K562 (cell line): Measurements from ENCODE around the gene TMC2. TPM values are rescaled to one million over a fixed set of nuclear protein-coding genes. Genes with fewer than 3 reads are reported as not detected.

ENCODE experiments used
- CEBPB ChIP-seq: fragments of 450-650 bp; IDR thresholded peaks from 2 replicates; pipeline ENCODE4 v1.6.1; 2016; ENCODE audit warnings: missing genetic modification characterization, missing compliant biosample characterization
- FOXM1 ChIP-seq, 2 experiments: fragments of 450-650 bp in 1 of 2; sonication (generic) in 1 of 2; formaldehyde crosslinking in 1 of 2; IDR thresholded peaks; 2 replicates each; pipeline versions ENCODE4 v1.6.1 to v1.9.0; 2017 to 2022; ENCODE audit warnings: low read depth in 2 of 2, mild to moderate bottlenecking in 2 of 2, missing genetic modification reagents in 1 of 2, moderate library complexity in 1 of 2
- KDM2B ChIP-seq: fragments of 250-450 bp; sonication (Bioruptor Pico); IDR thresholded peaks from 2 replicates; pipeline ENCODE4 v1.8.0; 2021; ENCODE audit warnings: mild to moderate bottlenecking, moderate library complexity
- MECOM ChIP-seq: fragments of 250-450 bp; sonication (Bioruptor Pico); IDR thresholded peaks from 2 replicates; pipeline ENCODE4 v1.8.0; 2022; ENCODE audit warnings: inconsistent platforms
- NR2C1 ChIP-seq, 2 experiments: fragments of 450-650 bp; IDR thresholded peaks; 2 replicates each; pipeline ENCODE4 v1.6.1; 2017; ENCODE audit warnings: mild to moderate bottlenecking in 2 of 2, antibody characterized with exemption in 1 of 2, inconsistent platforms in 1 of 2, missing compliant biosample characterization in 1 of 2, missing genetic modification characterization in 1 of 2
- NUFIP1 ChIP-seq: fragments of 450-650 bp; IDR thresholded peaks from 2 replicates; pipeline ENCODE4 v1.6.1; 2018; ENCODE audit not compliant: partially characterized antibody
- PTTG1 ChIP-seq: fragments of 450-650 bp; IDR thresholded peaks from 2 replicates; pipeline ENCODE4 v1.6.1; 2016; ENCODE audit warnings: low read depth, mild to moderate bottlenecking, missing genetic modification characterization, missing compliant biosample characterization
- RBM34 ChIP-seq: fragments of 200-400 bp; formaldehyde crosslinking; IDR thresholded peaks from 2 replicates; pipeline ENCODE4 v1.6.1; 2018; ENCODE audit warnings: low read length, borderline replicate concordance; ENCODE audit not compliant: insufficient read depth
- SLC30A9 ChIP-seq: fragments of 250-450 bp; sonication (Bioruptor Pico); IDR thresholded peaks from 2 replicates; pipeline ENCODE4 v1.8.0; 2022; ENCODE audit warnings: mild to moderate bottlenecking, moderate library complexity
- SNIP1 ChIP-seq: fragments of 450-650 bp; IDR thresholded peaks from 2 replicates; pipeline ENCODE4 v1.7.1; 2017; ENCODE audit warnings: low read depth, mild to moderate bottlenecking
- TAL1 ChIP-seq: fragments of 450-650 bp; IDR thresholded peaks from 2 replicates; pipeline ENCODE4 v1.6.1; 2016; ENCODE audit warnings: mild to moderate bottlenecking
- ZFPM2 ChIP-seq: fragments of 250-450 bp; sonication (Bioruptor Pico); IDR thresholded peaks from 2 replicates; pipeline ENCODE4 v1.5.1; 2022; ENCODE audit warnings: mild to moderate bottlenecking
- ZNF124 ChIP-seq: sonication (generic); formaldehyde crosslinking; IDR thresholded peaks from 2 replicates; pipeline ENCODE4 v1.8.1; 2022; ENCODE audit warnings: missing genetic modification reagents
- ZNF609 ChIP-seq: sonication (generic); formaldehyde crosslinking; IDR thresholded peaks from 2 replicates; pipeline ENCODE4 v1.8.1; 2023; ENCODE audit warnings: missing genetic modification reagents, mild to moderate bottlenecking, borderline replicate concordance
- ZNF76 ChIP-seq: fragments of 250-450 bp; sonication (Bioruptor Pico); IDR thresholded peaks from 2 replicates; pipeline ENCODE4 v1.4.0; 2020; ENCODE audit warnings: mild to moderate bottlenecking, moderate library complexity, borderline replicate concordance
- polyA plus RNA-seq, 8 experiments: library from polyadenylated mRNA; depleted of rRNA in 4 of 8; stranded (reverse) in 5 of 8; unstranded in 3 of 8; fragments of >200 nt; fragmentation: Nextera tagmentation in 2 of 8; fragmentation: Illumina TruSeq in 1 of 8; extraction: Ambion mirVana in 2 of 8; extraction: Trizol in 1 of 8; gene quantifications; 2 replicates each; pipeline versions ENCODE4 v1.2.1 to v1.2.3, GENCODE V29; 2011 to 2014; ENCODE audit warnings: inconsistent platforms in 1 of 8, missing spikeins in 1 of 8
- total RNA-seq, 7 experiments: library from RNA; depleted of rRNA in 6 of 7; stranded (reverse); fragments of >200 nt in 6 of 7; fragmentation: Illumina TruSeq in 2 of 7; extraction: Trizol in 2 of 7; gene quantifications; 2 replicates each; pipeline versions ENCODE4 v1.2.1 to v1.2.3, GENCODE V29; 2011 to 2021; ENCODE audit warnings: low replicate concordance in 1 of 7
- TF ChIP-seq, protein P1 (sequence below), 2 experiments: IDR thresholded peaks; 2 replicates each; pipeline ENCODE4 v1.6.1; 2011; ENCODE audit warnings: borderline replicate concordance in 1 of 2, control low read depth in 1 of 2, low read depth in 1 of 2, low read length in 1 of 2, mild to moderate bottlenecking in 1 of 2, mixed read lengths in 1 of 2, moderate library complexity in 1 of 2; ENCODE audit not compliant: insufficient read depth in 1 of 2, insufficient read length in 1 of 2, poor library complexity in 1 of 2, severe bottlenecking in 1 of 2; ENCODE audit errors: extremely low read depth in 1 of 2
- TF ChIP-seq, protein P2 (sequence below): sonication (generic); formaldehyde crosslinking; IDR thresholded peaks from 2 replicates; pipeline ENCODE4 v1.8.1; 2023; ENCODE audit warnings: mild to moderate bottlenecking, missing genetic modification reagents
- TF ChIP-seq, protein P3 (sequence below): fragments of 450-650 bp; formaldehyde crosslinking; IDR thresholded peaks from 2 replicates; pipeline ENCODE4 v1.4.0; 2022; ENCODE audit warnings: missing genetic modification characterization

The TMC2 gene
- total and polyA plus RNA-seq, 9 of the 15 experiments (the other 6 are each of a cell fraction or from before 2014, with no cell fraction given), result not detected

- TF ChIP-seq, protein P1, sequence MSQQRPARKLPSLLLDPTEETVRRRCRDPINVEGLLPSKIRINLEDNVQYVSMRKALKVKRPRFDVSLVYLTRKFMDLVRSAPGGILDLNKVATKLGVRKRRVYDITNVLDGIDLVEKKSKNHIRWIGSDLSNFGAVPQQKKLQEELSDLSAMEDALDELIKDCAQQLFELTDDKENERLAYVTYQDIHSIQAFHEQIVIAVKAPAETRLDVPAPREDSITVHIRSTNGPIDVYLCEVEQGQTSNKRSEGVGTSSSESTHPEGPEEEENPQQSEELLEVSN (IDR thresholded peaks at IDR 0.05; ENCODE audit: borderline replicate concordance in 1 of 2, extremely low read depth in 1 of 2, insufficient read depth in 1 of 2, insufficient read length in 1 of 2, low read depth in 1 of 2, low read length in 1 of 2, poor library complexity in 1 of 2, severe bottlenecking in 1 of 2), result peak in 1 of 2 experiments; percentile 8
- TF ChIP-seq ZNF609 (CRISPR knock-in tag), result no peak
- no peak for TF ChIP-seq ZFPM2 (CRISPR knock-in tag)
- TF ChIP-seq KDM2B (CRISPR knock-in tag), result no peak
- TF ChIP-seq CEBPB (tag), result no peak
- TF ChIP-seq SNIP1, result no peak
- TF ChIP-seq ZNF124 (CRISPR knock-in tag), result no peak
- TF ChIP-seq, protein P2, sequence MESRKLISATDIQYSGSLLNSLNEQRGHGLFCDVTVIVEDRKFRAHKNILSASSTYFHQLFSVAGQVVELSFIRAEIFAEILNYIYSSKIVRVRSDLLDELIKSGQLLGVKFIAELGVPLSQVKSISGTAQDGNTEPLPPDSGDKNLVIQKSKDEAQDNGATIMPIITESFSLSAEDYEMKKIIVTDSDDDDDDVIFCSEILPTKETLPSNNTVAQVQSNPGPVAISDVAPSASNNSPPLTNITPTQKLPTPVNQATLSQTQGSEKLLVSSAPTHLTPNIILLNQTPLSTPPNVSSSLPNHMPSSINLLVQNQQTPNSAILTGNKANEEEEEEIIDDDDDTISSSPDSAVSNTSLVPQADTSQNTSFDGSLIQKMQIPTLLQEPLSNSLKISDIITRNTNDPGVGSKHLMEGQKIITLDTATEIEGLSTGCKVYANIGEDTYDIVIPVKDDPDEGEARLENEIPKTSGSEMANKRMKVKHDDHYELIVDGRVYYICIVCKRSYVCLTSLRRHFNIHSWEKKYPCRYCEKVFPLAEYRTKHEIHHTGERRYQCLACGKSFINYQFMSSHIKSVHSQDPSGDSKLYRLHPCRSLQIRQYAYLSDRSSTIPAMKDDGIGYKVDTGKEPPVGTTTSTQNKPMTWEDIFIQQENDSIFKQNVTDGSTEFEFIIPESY (CRISPR knock-in tag), result 0 out of 2 replicates have a peak, but pooled peaks have one; percentile 3
- TF ChIP-seq RBM34, result no peak
- no peak for TF ChIP-seq NR2C1 (IDR thresholded peaks at IDR 0.05)
- TF ChIP-seq NR2C1 (tag; IDR thresholded peaks at IDR 0.05), result no peak
- TF ChIP-seq, protein P3, sequence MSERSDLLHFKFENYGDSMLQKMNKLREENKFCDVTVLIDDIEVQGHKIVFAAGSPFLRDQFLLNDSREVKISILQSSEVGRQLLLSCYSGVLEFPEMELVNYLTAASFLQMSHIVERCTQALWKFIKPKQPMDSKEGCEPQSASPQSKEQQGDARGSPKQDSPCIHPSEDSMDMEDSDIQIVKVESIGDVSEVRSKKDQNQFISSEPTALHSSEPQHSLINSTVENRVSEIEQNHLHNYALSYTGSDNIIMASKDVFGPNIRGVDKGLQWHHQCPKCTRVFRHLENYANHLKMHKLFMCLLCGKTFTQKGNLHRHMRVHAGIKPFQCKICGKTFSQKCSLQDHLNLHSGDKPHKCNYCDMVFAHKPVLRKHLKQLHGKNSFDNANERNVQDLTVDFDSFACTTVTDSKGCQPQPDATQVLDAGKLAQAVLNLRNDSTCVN (CRISPR knock-in tag), result no peak
- no peak for TF ChIP-seq MECOM (CRISPR knock-in tag)
- no peak for TF ChIP-seq TAL1
- no peak for TF ChIP-seq FOXM1 (IDR thresholded peaks at IDR 0.05; ENCODE audit: low read depth)
- 0 out of 2 replicates have a peak, but pooled peaks have one; percentile 47 for TF ChIP-seq FOXM1 (CRISPR knock-in tag; IDR thresholded peaks at IDR 0.05; ENCODE audit: low read depth)
- no peak for TF ChIP-seq ZNF76 (CRISPR knock-in tag)
- TF ChIP-seq NUFIP1, result no peak
- no peak for TF ChIP-seq PTTG1 (tag)
- TF ChIP-seq SLC30A9 (CRISPR knock-in tag), result no peak
- TF ChIP-seq, all 486 proteins: peak for 4
Measured at GRCh38 chr20:2509468-2509781, 26.9 kb upstream of the TMC2 start (continued).
